ENCODE measurements around the gene HOXD12.

The HOXD12 gene

DNA sequence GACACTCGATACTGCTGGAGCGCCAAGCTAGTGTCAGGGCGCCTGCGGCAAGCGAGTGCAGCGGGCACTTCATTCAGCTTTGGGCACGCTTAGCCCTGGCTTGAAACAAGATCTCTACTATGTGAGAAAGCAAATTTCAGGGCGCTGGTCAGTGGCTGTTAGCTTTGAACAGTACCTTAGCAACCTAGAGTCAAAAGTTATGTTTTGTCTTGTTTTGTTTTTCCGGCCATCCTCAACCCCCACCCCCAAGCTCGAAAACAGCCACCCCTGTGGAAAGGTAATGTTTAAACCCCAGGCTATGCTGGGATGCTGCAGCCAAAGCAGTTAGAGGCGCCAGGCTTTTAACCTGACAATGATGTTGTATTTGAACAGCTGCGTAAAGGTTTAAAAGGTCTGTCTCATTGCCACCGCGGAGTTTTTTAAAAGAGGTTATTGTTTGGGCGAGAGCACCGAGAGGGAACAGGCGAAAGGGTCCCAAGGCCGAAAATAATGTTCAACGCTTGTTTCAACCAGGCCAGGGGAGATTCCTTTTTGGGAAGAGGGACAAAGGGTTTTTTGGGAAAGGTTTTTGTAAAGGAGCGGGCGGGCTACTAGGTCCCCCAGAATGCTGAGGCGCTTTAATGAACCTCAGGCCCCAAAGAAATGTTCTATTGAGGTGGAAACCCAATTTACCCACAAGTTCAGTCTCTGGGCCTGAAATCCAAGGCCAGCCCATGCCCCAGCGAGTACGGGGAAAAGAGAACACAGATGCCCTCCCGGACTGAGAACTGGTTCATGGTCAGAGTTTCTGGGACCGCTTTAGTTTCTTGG lies 14.7 kb downstream of the HOXD12 start:
- TF ChIP-seq, protein P1, sequence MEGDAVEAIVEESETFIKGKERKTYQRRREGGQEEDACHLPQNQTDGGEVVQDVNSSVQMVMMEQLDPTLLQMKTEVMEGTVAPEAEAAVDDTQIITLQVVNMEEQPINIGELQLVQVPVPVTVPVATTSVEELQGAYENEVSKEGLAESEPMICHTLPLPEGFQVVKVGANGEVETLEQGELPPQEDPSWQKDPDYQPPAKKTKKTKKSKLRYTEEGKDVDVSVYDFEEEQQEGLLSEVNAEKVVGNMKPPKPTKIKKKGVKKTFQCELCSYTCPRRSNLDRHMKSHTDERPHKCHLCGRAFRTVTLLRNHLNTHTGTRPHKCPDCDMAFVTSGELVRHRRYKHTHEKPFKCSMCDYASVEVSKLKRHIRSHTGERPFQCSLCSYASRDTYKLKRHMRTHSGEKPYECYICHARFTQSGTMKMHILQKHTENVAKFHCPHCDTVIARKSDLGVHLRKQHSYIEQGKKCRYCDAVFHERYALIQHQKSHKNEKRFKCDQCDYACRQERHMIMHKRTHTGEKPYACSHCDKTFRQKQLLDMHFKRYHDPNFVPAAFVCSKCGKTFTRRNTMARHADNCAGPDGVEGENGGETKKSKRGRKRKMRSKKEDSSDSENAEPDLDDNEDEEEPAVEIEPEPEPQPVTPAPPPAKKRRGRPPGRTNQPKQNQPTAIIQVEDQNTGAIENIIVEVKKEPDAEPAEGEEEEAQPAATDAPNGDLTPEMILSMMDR (IDR thresholded peaks at IDR 0.05; ENCODE audit: low read depth, low read length, missing control alignments): no peak
- no peak overlapping the region for H3K4me3 ChIP-seq (replicated peaks; ENCODE audit: low read depth, low read length)
- DNase-seq (ENCODE audit: extremely low read depth, low read depth): no peak

DNA sequence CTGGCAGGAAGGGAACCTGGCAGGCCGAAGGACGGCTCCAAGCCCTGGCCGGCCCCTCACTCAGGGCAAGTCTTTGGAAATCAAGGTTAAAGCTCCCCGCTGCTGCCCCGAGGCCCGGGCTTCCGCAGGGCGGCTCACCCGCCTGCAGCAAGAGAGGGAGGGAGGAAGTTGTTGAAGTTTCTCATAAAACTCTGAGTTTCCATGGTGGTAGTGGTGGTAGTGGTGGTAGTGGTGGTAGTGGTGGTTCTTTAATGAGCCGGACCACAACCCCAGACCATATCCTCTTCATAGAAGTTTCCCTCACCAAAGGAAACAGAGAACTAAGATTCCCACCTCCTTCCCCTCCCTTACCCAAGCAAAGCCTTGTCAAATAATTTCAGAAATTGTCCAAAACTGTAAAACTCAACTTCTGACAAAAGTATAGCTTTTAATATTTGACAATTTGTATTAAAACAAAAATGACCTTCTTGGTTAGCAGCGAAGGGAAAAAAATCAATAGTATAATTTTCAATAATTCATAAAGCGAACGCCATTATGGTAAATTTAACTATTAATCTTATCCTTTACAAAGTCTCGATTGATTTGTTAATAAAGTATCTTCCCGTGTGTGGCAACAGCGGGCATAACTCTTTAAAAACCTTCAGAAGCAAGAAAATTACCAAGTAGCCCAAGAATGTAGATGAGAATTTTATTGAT lies 15.5 kb downstream of the HOXD12 start:
- no peak for DNase-seq (ENCODE audit: extremely low read depth, low read depth)
- TF ChIP-seq, protein P1 (IDR thresholded peaks at IDR 0.05; ENCODE audit: low read depth, low read length, missing control alignments): no peak
- no peak overlapping the region for H3K4me3 ChIP-seq (replicated peaks; ENCODE audit: low read depth, low read length)

DNA sequence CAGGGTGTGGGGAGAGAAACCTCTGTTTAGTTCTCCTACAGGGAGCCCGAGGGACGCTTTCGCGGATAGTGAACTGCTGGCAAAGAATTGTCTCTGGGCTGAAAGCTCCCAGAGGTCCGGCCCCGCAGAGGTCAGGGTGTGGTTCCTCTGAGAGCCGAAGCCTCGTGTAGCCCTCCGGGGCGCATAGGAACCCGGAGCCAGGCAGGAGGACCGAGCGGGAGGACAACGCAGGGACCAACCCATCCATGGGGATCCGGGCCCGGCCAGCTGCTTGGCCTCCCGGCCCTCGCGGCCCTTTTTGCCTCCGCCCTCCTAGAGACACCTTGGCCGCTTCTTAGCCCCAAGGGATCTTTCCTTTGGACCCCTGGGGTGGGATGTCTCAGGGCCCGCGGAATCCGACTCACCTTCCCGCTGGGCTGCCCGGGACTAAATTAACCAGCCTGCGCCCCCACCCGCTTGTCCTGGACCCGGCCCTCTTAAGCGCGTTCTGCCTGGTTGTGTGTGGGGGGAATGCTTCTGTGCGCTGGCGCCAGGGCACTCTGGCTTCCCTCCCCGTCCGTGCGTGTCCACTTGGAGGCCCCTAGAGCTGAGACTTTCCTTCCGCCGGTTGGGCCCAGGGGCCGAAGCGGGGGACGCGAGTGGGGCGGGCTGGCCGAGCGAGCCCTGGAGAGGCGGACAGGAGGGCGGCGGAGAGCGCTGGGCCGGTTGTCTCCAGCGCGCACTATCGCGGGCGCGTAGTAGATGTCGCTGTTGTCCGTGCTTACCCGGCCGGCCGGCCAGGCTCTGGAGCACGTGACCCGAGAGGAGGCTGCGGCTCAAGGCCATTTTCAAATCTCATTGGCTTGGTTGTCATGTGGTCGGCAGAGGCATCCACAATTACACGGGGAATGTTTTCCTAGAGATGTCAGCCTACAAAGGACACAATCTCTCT lies 16.6 kb downstream of the HOXD12 start, which contains the start of gene HOXD10:
TSS of gene HOXD10 (plus strand) at position 896 of the 931 bp plus-strand sequence. CDS start 56 bp downstream, outside the sequence.
- DNase-seq (ENCODE audit: extremely low read depth, low read depth): no peak
- TF ChIP-seq, protein P1 (IDR thresholded peaks at IDR 0.05; ENCODE audit: low read depth, low read length, missing control alignments): no peak
- no peak within 1 kb of the TSS for H3K4me3 ChIP-seq (replicated peaks; ENCODE audit: low read depth, low read length)

DNA sequence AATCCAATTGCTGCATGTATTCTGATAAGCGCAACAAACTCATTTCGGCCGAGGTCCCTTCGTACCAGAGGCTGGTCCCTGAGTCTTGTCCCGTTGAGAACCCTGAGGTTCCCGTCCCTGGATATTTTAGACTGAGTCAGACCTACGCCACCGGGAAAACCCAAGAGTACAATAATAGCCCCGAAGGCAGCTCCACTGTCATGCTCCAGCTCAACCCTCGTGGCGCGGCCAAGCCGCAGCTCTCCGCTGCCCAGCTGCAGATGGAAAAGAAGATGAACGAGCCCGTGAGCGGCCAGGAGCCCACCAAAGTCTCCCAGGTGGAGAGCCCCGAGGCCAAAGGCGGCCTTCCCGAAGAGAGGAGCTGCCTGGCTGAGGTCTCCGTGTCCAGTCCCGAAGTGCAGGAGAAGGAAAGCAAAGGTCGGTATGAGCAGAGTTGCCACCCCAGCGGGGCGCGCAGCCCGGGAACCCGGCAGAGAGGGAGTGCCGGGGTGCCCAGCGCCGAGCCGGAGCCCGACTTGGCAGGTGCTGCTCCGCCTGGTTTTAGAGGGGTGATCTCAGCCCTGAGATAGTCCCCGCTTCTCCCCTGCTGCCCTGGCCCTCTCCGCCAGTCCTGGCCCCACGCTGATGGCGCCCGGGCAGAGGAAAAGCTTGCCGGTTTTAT lies 17.7 kb downstream of the HOXD12 start:
- TF ChIP-seq, protein P1 (IDR thresholded peaks at IDR 0.05; ENCODE audit: low read depth, low read length, missing control alignments): no peak
- no peak for DNase-seq (ENCODE audit: extremely low read depth, low read depth)
- H3K4me3 ChIP-seq (replicated peaks; ENCODE audit: low read depth, low read length): no peak overlapping the region

GRCh38 chr2:176117823-176118371 lies 18.3 kb downstream of the HOXD12 start:
- TF ChIP-seq, protein P1 (IDR thresholded peaks at IDR 0.05; ENCODE audit: low read depth, low read length, missing control alignments): no peak
- no peak for DNase-seq (ENCODE audit: extremely low read depth, low read depth)
- H3K4me3 ChIP-seq (replicated peaks; ENCODE audit: low read depth, low read length): no peak overlapping the region

All from HFF-Myc (cell line).